Esophagus mucosa (tissue), 1 donor: ENCODE results near the gene AFF3. TPM values are rescaled to one million over a fixed set of nuclear protein-coding genes. Genes with fewer than 3 reads are reported as not detected.

Source experiments
- ATAC-seq: fragments of 200-7000 bp; cut with Tn5 transposase; one replicate; pipeline ENCODE4 v1.9.1; 2020
- total RNA-seq: library from RNA; stranded (reverse); gene quantifications from one replicate; pipeline ENCODE4 v1.2.4, GENCODE V29; 2023
- donor health status: DM: yes; HTN: yes; CAD: no.

The AFF3 gene
- total RNA-seq, 1 donor from 2014 or later, result 0.96 TPM

GRCh38 chr2:99852376-99852934 is 289.9 kb downstream of the AFF3 start:
- no peak for ATAC-seq

GRCh38 chr2:99851811-99852210 is 290.6 kb downstream of the AFF3 start:
- ATAC-seq, result no peak

GRCh38 chr2:99851089-99851488 is 291.3 kb downstream of the AFF3 start:
- ATAC-seq, result no peak

GRCh38 chr2:99850084-99850710 is 292.2 kb downstream of the AFF3 start:
- ATAC-seq, result no peak

- ATAC-seq, result no peak
Measured at GRCh38 chr2:99846462-99847107, 295.8 kb downstream of the AFF3 start.

- no peak for ATAC-seq
Measured at GRCh38 chr2:99845296-99845695, 297.1 kb downstream of the AFF3 start.

GRCh38 chr2:99842451-99842850 is 299.9 kb downstream of the AFF3 start:
- no peak for ATAC-seq

GRCh38 chr2:99841749-99842148 is 300.6 kb downstream of the AFF3 start:
- no peak for ATAC-seq

GRCh38 chr2:99840831-99841230 is 301.6 kb downstream of the AFF3 start:
- ATAC-seq, result no peak

- ATAC-seq, result no peak
Measured at GRCh38 chr2:99836690-99837605, 305.4 kb downstream of the AFF3 start.

GRCh38 chr2:99834426-99834825 is 308.0 kb downstream of the AFF3 start:
- ATAC-seq, result no peak

GRCh38 chr2:99833586-99834201 is 308.7 kb downstream of the AFF3 start:
- ATAC-seq, result no peak

GRCh38 chr2:99832926-99833325 is 309.5 kb downstream of the AFF3 start:
- no peak for ATAC-seq

- no peak for ATAC-seq
Measured at GRCh38 chr2:99831772-99832171, 310.6 kb downstream of the AFF3 start.

GRCh38 chr2:99827296-99827999 is 314.9 kb downstream of the AFF3 start:
- no peak for ATAC-seq

- no peak for ATAC-seq
Measured at GRCh38 chr2:99825630-99826029, 316.8 kb downstream of the AFF3 start.

GRCh38 chr2:99824758-99825157 is 317.6 kb downstream of the AFF3 start:
- ATAC-seq, result no peak

GRCh38 chr2:99822474-99823207 is 319.7 kb downstream of the AFF3 start:
- ATAC-seq, result no peak

- ATAC-seq, result no peak
Measured at GRCh38 chr2:99821984-99822383, 320.4 kb downstream of the AFF3 start.

GRCh38 chr2:99821572-99821971 is 320.8 kb downstream of the AFF3 start:
- ATAC-seq, result no peak

GRCh38 chr2:99821039-99821438 is 321.4 kb downstream of the AFF3 start:
- no peak for ATAC-seq
